ENCODE measurements around the gene ATOX1. TPM values are rescaled to one million over a fixed set of nuclear protein-coding genes. Genes with fewer than 3 reads are reported as not detected.
A peak's percentile ranks its signal among the peaks of the same experiment; 100 is the strongest.

The ATOX1 gene
- total RNA-seq, 2 donors from 2014 or later = 54.6 to 62.4 TPM

DNA sequence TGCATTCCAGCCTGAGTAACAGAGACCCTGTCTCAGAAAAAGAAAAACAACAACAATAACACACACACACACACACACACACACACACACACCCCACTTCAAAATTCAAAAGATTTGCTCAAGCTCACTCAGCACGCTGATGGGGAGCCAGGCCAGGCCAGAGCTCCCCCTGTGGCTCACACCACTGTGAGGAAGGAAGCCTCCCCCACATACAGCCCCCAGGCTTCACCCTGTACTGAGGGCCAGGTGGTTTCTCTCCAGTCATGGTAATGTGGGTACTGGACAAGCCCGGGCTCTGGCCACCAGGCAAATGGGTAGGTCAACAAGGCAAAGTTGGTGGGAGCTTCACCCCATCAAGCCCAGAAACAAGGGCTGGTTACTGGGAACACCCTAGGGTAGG is 19.0 kb downstream of the ATOX1 start:
- H3K9me3 ChIP-seq = no peaks in the 10 kb centered on the region
- H3K9ac ChIP-seq (ENCODE audit: low read depth in 2 of 2, low read length in 2 of 2) = no peak overlapping the region
- intact Hi-C loops (cut with DNase I) = no loop called here
- H3K36me3 ChIP-seq = no peaks in the 10 kb centered on the region
- no peak for DNase-seq
- H3K4me3 ChIP-seq = no peak overlapping the region
- no peaks in the 10 kb centered on the region for H3K4me1 ChIP-seq
- no peak for TF ChIP-seq CTCF (IDR thresholded peaks at IDR 0.05)
- H3K27ac ChIP-seq = peak overlapping the region; percentile 4
- no peaks in the 10 kb centered on the region for H3K27me3 ChIP-seq

DNA sequence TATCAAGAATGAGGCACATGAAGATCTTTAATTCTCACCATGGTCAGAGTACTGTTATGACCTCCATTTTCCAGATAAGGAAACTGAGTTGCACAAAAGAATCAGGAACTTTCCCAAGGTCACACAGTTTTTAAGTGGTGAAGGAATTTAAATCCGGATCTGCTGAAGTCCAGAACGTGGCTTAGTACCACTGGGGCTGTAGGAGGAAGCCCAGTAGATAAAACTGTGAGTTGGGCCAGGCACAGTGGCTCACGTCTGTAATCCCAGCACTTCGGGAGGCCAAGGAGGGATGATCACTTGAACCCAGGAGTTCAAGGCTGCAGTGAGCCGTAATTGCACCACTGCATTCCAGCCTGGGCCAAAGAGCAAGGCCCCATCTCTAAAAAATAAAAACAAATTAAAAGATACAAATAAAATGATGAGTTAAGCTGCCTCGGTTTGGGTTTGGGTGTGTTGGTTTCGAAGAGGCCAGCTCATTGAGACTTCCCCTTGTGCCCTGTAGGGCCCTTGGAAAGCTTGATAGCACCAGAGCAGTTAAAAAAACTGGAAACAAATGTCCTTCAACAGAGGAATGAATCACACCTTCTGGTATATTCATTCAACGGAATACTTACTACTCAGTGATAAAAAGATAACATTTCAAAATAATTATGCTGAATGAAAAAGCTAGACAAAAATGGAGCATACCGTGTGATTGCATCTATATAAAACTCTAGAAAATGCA is 20.1 kb downstream of the ATOX1 start:
- no peak for DNase-seq
- no peaks in the 10 kb centered on the region for H3K4me1 ChIP-seq
- H3K4me3 ChIP-seq = no peak overlapping the region
- H3K9me3 ChIP-seq = no peaks in the 10 kb centered on the region
- H3K9ac ChIP-seq (ENCODE audit: low read depth in 2 of 2, low read length in 2 of 2) = no peak overlapping the region
- intact Hi-C loops (cut with DNase I) = no loop called here
- no peaks in the 10 kb centered on the region for H3K27me3 ChIP-seq
- TF ChIP-seq CTCF (IDR thresholded peaks at IDR 0.05) = no peak
- no peak overlapping the region for H3K27ac ChIP-seq
- H3K36me3 ChIP-seq = no peaks in the 10 kb centered on the region

- no peak for DNase-seq
- Histone ChIP-seq H3K4me3 (no peak overlapping the region), H3K27me3 (no peaks in the 10 kb centered on the region), H3K4me1 (no peaks in the 10 kb centered on the region), H3K9me3 (no peaks in the 10 kb centered on the region), H3K36me3 (no peaks in the 10 kb centered on the region), H3K9ac (ENCODE audit: low read depth in 2 of 2, low read length in 2 of 2) (no peak overlapping the region), H3K27ac (no peak overlapping the region)
- intact Hi-C loops (cut with DNase I) = no loop called here
- TF ChIP-seq CTCF (IDR thresholded peaks at IDR 0.05) = no peak
Observed at GRCh38 chr5:151737431-151737830, 21.0 kb downstream of the ATOX1 start.

DNA sequence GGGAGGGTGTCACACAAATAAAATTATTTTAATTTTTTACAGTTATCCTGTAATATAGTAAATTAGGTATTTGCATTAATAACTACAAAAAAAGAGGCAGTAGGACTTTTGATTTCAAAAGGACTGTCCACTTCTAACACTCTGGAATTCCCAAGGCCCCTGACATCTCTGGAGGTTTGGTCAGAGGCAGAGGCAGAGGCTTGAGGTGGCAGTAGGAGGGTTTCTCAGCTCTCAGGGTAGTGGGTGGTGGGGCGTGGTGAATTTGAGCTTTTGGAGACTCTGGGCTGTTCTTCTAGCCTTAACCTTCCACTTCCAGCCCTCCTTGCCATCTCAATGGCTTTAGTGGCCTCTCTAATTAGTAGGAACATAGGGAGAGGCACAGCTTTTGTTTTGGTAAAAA is 22.8 kb downstream of the ATOX1 start:
- no peak overlapping the region for H3K4me3 ChIP-seq
- no peaks in the 10 kb centered on the region for H3K4me1 ChIP-seq
- H3K27me3 ChIP-seq = no peaks in the 10 kb centered on the region
- no peak overlapping the region for H3K9ac ChIP-seq (ENCODE audit: low read depth in 2 of 2, low read length in 2 of 2)
- H3K36me3 ChIP-seq = no peaks in the 10 kb centered on the region
- no peaks in the 10 kb centered on the region for H3K9me3 ChIP-seq
- no peak overlapping the region for H3K27ac ChIP-seq
- no peak for DNase-seq
- intact Hi-C loops (cut with DNase I) = no loop called here
- TF ChIP-seq CTCF (IDR thresholded peaks at IDR 0.05) = no peak

GRCh38 chr5:151734064-151734408 is 24.4 kb downstream of the ATOX1 start:
- H3K27ac ChIP-seq = no peak overlapping the region
- intact Hi-C loops (cut with DNase I) = no loop called here
- no peaks in the 10 kb centered on the region for H3K4me1 ChIP-seq
- DNase-seq = no peak
- H3K9ac ChIP-seq (ENCODE audit: low read depth in 2 of 2, low read length in 2 of 2) = no peak overlapping the region
- H3K9me3 ChIP-seq = no peaks in the 10 kb centered on the region
- no peaks in the 10 kb centered on the region for H3K27me3 ChIP-seq
- H3K36me3 ChIP-seq = no peaks in the 10 kb centered on the region
- no peak overlapping the region for H3K4me3 ChIP-seq
- TF ChIP-seq CTCF (IDR thresholded peaks at IDR 0.05) = no peak

Data from colonic mucosa (tissue), 4 donors.